22Rv1 (cell line): ENCODE measurements around the gene TRAPPC4.

Source experiments
- CTCF ChIP-seq: fragments of 450-650 bp; IDR thresholded peaks from 2 replicates; pipeline ENCODE4 v1.5.1; 2017; ENCODE audit warnings: mild to moderate bottlenecking
- ZFX ChIP-seq: fragments of 450-650 bp; IDR thresholded peaks from 2 replicates; pipeline ENCODE4 v1.6.1; 2017; ENCODE audit warnings: antibody characterized with exemption, borderline replicate concordance

DNA sequence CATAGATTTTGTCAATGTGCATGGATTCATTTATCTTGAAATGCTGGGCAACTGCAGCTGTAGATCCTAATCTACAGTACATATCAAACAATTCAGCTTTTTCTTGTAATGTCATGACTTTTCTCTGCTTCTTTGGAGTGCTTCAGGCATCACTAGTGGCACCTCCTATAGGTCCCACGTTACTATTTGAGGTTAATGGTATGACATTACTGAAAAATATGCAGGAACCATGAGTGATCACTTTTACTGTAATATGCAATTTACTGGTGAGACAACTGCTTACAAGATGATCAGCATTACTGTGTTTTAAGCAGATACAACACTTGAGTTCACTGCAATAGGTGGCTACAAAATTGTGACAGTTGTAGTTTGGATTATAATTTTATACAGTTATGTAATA lies 17.7 kb upstream of the TRAPPC4 start:
- TF ChIP-seq CTCF (no peak), ZFX (no peak)
